T follicular helper cell (primary cell): ENCODE measurements around the gene ABI3BP.

Experiments
- DNase-seq: peaks from one replicate; pipeline ENCODE4 v3.0.0-alpha.2; 2020; ENCODE audit warnings: low read depth

The ABI3BP gene

DNA sequence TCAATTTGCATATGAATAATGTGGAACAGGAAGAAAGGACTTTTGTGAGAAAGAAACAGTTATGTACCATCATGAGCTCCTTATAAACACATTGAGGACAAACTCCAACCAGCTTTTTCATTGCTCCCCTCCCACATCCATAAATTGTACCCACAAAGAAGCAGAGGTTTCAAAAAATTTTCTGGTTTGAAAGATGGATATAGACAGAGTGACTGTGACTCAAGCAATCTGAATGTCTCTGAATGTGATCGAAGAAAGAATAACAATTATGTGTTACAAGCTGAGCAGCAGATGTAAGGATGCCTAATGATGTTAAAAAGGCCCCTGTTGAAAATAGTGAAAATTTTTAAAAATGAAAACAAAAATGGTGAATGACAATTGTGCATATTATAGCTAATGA, 156.6 kb downstream of the ABI3BP start:
- no peak for DNase-seq

- no peak for DNase-seq
These were observed 158.9 kb downstream of the ABI3BP start for GRCh38 chr3:100834332-100834731.

- DNase-seq = no peak
These were observed 159.7 kb downstream of the ABI3BP start for GRCh38 chr3:100833483-100833882.

- DNase-seq = no peak
These were observed 161.6 kb downstream of the ABI3BP start for GRCh38 chr3:100831629-100832028.

- no peak for DNase-seq
These were observed 162.3 kb downstream of the ABI3BP start for GRCh38 chr3:100830931-100831330.

DNA sequence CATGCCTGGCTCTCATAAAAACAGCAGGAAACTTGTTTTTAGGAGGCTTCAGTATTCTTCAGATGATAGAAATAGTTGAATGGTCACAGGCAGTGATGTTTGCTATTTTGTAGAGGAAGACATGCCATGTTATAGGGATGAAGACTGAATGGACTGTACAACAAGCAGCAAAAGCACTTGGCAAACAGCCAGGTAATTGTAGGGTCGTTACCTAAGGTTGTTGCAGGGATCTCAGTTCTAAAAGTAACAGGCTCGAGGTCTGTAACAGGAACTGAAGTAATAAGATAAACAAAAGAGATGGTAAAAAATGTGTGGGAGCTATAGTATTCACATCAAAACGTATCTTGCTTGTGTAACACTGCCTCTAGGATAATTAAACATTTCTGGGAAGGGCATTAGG, 167.6 kb downstream of the ABI3BP start:
- DNase-seq = no peak

DNA sequence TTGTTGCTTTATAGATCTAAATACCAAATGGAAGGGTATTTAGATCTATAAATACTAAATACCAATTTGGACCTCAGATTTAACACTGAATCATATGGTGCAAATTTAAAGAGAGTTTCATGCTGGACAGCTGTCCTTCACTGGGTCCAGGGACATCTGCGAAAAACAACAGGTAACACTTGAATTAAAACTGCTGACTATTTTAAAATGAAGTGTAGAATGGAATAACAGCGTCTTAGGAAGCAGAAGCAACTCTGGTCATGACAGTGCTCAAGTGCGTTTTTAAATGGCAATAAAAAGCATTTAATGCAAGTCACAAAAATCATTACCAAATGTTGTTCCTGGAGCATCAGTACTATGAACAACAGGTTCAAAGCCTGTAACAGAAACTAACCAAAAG, 177.6 kb downstream of the ABI3BP start:
- DNase-seq = no peak

- DNase-seq = no peak
These were observed 179.4 kb downstream of the ABI3BP start for GRCh38 chr3:100813828-100814227.

- DNase-seq = no peak
These were observed 181.3 kb downstream of the ABI3BP start for GRCh38 chr3:100811779-100812507.

DNA sequence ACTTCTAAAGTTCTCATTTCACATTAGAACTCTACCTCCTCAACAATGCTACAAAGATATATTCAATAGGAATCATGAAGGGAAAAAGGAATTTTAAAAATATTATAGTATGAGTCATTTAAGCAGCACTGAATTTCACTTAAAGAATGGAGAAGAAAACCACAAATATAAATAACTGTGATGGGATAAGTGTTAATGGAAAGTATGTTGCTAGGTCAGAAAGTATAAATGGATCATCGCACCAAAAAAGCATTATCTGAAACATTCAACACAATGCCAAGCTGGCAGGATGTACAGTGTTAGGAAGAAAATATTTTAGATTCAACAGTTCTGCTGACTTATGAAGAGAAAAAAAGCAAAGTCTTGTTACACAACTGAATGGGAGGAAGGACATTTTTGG, 182.6 kb downstream of the ABI3BP start:
- DNase-seq = no peak

DNA sequence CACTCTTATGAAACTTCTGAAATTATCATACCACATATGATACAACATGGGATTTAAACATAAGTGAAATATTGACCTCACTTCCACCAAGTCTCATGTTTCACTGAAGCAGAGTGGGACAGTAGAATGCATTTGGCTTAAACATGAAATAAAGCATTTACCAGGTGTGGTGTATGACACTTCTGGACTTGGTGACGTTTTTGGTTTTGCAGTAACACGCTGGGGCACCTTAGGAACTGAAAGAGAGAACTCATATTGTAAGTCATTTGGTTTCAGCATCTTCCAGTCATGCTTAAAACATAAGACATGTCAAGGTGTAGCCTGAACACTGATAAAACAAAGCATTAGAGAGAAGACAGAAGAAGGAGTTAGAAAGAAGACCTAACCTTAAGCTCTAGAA, 188.6 kb downstream of the ABI3BP start:
- no peak for DNase-seq

- DNase-seq = no peak
These were observed 189.5 kb downstream of the ABI3BP start for GRCh38 chr3:100803711-100804110.

GRCh38 chr3:100802126-100802525, 191.1 kb downstream of the ABI3BP start:
- DNase-seq = no peak

GRCh38 chr3:100798012-100798411, 195.2 kb downstream of the ABI3BP start:
- DNase-seq = no peak

- no peak for DNase-seq
These were observed 196.7 kb downstream of the ABI3BP start for GRCh38 chr3:100796556-100796955.

- DNase-seq = no peak
These were observed 203.6 kb downstream of the ABI3BP start for GRCh38 chr3:100789579-100789978.

- no peak for DNase-seq
These were observed 209.6 kb downstream of the ABI3BP start for GRCh38 chr3:100783619-100784018.

DNA sequence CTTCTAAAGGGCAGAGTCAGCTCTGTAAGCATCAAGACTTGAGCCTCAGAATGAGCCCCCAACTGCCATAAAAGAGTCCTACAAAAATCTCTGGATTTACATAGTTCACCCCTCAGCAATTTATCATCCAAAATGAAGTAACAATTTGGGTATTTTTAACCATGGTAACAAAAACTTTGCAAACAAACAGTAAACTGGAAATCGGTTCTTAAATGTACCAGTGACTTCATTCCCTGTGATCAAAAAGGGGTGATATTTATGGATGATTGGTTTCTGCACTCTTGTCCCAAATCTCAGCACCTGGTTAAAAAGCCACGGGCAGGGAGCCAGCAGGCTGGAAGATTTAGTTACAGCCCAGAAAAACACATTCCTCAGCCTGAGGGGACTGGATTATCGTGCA, 210.3 kb downstream of the ABI3BP start:
- no peak for DNase-seq

DNA sequence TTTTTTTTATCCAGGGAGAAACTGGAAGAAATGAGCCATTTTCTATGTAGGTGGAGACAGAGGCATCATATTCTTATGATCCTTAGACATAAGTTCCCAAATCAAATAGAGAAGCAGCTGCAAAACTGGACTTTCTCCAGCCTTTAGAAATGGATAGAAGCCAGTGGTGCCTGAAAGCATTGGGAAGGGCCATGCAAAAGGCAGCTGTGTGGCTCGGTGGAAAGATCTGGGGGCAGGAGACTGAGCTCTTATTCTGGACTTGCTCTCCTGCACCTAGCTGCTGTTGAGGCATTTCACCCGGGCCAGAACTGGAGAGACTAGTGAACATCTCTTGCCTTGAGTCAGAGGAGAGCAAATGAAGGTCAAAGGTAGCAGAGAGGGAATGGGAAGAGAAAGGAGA, 210.9 kb downstream of the ABI3BP start:
- no peak for DNase-seq

- DNase-seq = no peak
These were observed 211.9 kb downstream of the ABI3BP start for GRCh38 chr3:100781301-100781700.

DNA sequence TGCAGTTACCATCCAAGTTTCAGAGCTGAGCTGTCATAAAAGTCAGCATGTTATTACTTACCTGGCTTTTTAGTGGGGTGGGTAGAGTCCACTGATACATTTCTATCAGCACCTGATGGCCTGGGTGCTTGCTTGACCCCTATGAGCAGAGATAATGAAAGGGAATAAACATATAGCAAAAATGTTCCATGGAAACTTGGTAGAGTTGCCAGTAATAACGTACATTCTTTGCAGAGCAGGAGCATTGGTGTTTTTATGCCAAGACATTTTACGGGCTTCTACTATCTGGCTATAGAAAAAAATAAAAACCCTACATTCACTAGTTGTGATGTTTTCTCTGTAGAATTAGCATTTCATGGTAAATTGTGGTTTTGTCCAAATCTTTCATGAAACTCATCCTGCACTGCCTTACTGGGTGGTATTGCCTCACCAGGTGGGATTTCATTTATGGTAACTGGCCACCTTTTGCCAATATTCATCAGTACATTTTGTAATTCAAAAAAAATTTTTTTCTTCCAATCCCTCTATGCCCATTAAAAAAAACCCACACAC, 213.1 kb downstream of the ABI3BP start:
- DNase-seq = no peak

GRCh38 chr3:100779480-100779879, 213.7 kb downstream of the ABI3BP start:
- DNase-seq = no peak

DNA sequence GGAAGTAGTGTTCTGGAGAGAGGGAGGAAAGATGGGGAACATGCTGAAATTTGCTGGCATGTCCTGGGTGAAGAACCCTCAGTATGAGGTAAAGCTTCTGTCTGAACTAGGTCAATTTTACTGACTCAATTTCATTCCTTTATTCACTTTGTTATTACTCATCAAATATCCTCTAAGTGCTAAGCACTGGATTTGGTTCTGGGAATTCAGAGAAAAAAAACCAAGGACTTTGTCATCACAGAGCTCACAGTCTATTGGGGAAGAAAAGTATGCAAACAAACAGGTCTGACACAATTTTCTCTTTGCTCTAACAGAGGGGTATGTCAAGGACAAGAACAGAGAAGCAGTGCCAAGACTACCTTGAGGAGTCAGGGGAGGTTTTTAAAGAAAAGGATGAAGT, 215.9 kb downstream of the ABI3BP start:
- no peak for DNase-seq

DNA sequence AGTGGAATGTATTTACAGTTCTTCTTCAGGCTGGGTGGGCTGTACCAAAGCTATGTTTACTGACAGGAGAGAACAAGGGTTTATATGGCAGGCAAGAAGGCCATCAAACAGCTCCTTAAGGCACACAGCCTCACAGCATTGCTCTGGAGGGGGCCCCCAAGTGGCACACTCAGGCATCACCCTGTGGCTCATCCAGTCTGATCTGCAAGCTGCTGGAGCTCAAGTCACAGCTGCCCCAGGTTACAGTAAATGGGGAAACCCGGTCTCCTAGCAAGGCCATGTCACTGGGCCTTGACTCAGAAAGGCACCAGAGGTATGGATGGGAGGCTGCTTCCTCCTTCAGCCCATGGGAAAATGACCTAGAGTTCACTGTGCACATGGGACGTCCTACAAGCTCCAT, 216.5 kb downstream of the ABI3BP start:
- DNase-seq = no peak
